Measurements from ENCODE around the gene BMPER.
"Not testable (repeated sequence)": the region's sequence is repeated elsewhere in the genome, so short reads cannot be mapped to it uniquely, and the experiment has no call there.

BMPER gene

GRCh38 chr7:34153656-34154270 is 248.4 kb downstream of the BMPER start:
- DNase-seq = no peak

GRCh38 chr7:34155220-34155908 is 250.0 kb downstream of the BMPER start:
- no peak for DNase-seq

- DNase-seq = no peak
These were observed 251.0 kb downstream of the BMPER start for GRCh38 chr7:34156336-34156735.

GRCh38 chr7:34157137-34157536 is 251.8 kb downstream of the BMPER start:
- DNase-seq = no peak

GRCh38 chr7:34158368-34159153 is 253.2 kb downstream of the BMPER start:
- no peak for DNase-seq

- no peak for DNase-seq
These were observed 255.0 kb downstream of the BMPER start for GRCh38 chr7:34160261-34160752.

GRCh38 chr7:34162027-34162565 is 256.8 kb downstream of the BMPER start:
- no peak for DNase-seq

- no peak for DNase-seq
These were observed 257.3 kb downstream of the BMPER start for GRCh38 chr7:34162677-34163076.

- no peak for DNase-seq
These were observed 258.6 kb downstream of the BMPER start for GRCh38 chr7:34163956-34164355.

- no peak for DNase-seq
These were observed 260.1 kb downstream of the BMPER start for GRCh38 chr7:34165466-34165865.

- DNase-seq = no peak
These were observed 260.7 kb downstream of the BMPER start for GRCh38 chr7:34165927-34166550.

GRCh38 chr7:34168013-34168412 is 262.7 kb downstream of the BMPER start:
- DNase-seq = no peak

GRCh38 chr7:34174688-34175616 is 269.6 kb downstream of the BMPER start:
- not testable (repeated sequence) for DNase-seq

- no peak for DNase-seq
These were observed 270.5 kb downstream of the BMPER start for GRCh38 chr7:34175837-34176236.

- DNase-seq = no peak
These were observed 272.1 kb downstream of the BMPER start for GRCh38 chr7:34177476-34177875.

GRCh38 chr7:34181271-34181958 is 276.1 kb downstream of the BMPER start:
- DNase-seq = no peak

- no peak for DNase-seq
These were observed 279.1 kb downstream of the BMPER start for GRCh38 chr7:34184466-34184865.

GRCh38 chr7:34187798-34188307 is 282.5 kb downstream of the BMPER start:
- DNase-seq = no peak

- DNase-seq = no peak
These were observed 283.7 kb downstream of the BMPER start for GRCh38 chr7:34189031-34189430.

GRCh38 chr7:34190299-34190698 is 285.0 kb downstream of the BMPER start:
- DNase-seq = no peak

GRCh38 chr7:34191162-34191561 is 285.8 kb downstream of the BMPER start:
- DNase-seq = no peak

Data from GDM1 (cell line).